ENCODE data around the gene ELOVL1.

Gene ELOVL1

GRCh38 chr1:43321331-43321891, 46.4 kb downstream of the ELOVL1 start:
- TF ChIP-seq PKNOX1 (IDR thresholded peaks at IDR 0.05) = no peak
- CTCF ChIA-PET = no interaction called here
- DNase-seq (ENCODE audit: extremely low spot score) = no peak
- POLR2A ChIA-PET = interaction anchor here (1.0 to 1.2 kb wide), 2 partner anchors 37 to 82 kb away, joined by 3 to 4 read pairs; no protein-coding TSS in a partner anchor

- CTCF ChIA-PET = no interaction called here
- POLR2A ChIA-PET = no interaction called here
Observed at GRCh38 chr1:43319766-43320165, 48.0 kb downstream of the ELOVL1 start.

GRCh38 chr1:43319288-43319687, 48.5 kb downstream of the ELOVL1 start:
- TF ChIP-seq SUZ12 (IDR thresholded peaks at IDR 0.05) = no peak
- TF ChIP-seq ZNF384 (IDR thresholded peaks at IDR 0.05) = no peak
- no peak for TF ChIP-seq ELF4 (IDR thresholded peaks at IDR 0.05)
- TF ChIP-seq L3MBTL2 (conservative IDR thresholded peaks at IDR 0.05) = no peak
- no peak for TF ChIP-seq FOXM1 (IDR thresholded peaks at IDR 0.05; ENCODE audit: borderline replicate concordance)
- TF ChIP-seq ARNT (IDR thresholded peaks at IDR 0.05) = no peak
- TF ChIP-seq HDGF (IDR thresholded peaks at IDR 0.05; ENCODE audit: borderline replicate concordance) = no peak
- TF ChIP-seq NFRKB (IDR thresholded peaks at IDR 0.05) = no peak
- TF ChIP-seq BHLHE40 (IDR thresholded peaks at IDR 0.05; ENCODE audit: borderline replicate concordance) = no peak
- TF ChIP-seq SP1 (IDR thresholded peaks at IDR 0.05) = no peak
- no peak for TF ChIP-seq FOXK2 (IDR thresholded peaks at IDR 0.05)
- no peak for TF ChIP-seq TARDBP (IDR thresholded peaks at IDR 0.05)
- no peak for TF ChIP-seq CTBP1 (IDR thresholded peaks at IDR 0.05; ENCODE audit: borderline replicate concordance)
- TF ChIP-seq LEF1 (IDR thresholded peaks at IDR 0.05; ENCODE audit: borderline replicate concordance) = no peak
- TF ChIP-seq FOXA1 (IDR thresholded peaks at IDR 0.05) = no peak
- DNase-seq (ENCODE audit: extremely low spot score) = no peak
- CTCF ChIA-PET = no interaction called here
- POLR2A ChIA-PET = no interaction called here

More at GRCh38 chr1:43319766-43320165, 48.0 kb downstream of the ELOVL1 start:
- TF ChIP-seq FOXK2 (IDR thresholded peaks at IDR 0.05) = no peak
- no peak for TF ChIP-seq TARDBP (IDR thresholded peaks at IDR 0.05)
- no peak for TF ChIP-seq HDGF (IDR thresholded peaks at IDR 0.05; ENCODE audit: borderline replicate concordance)
- no peak for TF ChIP-seq ELF4 (IDR thresholded peaks at IDR 0.05)
- no peak for TF ChIP-seq FOXM1 (IDR thresholded peaks at IDR 0.05; ENCODE audit: borderline replicate concordance)
- TF ChIP-seq SUZ12 (IDR thresholded peaks at IDR 0.05) = no peak
- TF ChIP-seq LEF1 (IDR thresholded peaks at IDR 0.05; ENCODE audit: borderline replicate concordance) = no peak
- TF ChIP-seq FOXA1 (IDR thresholded peaks at IDR 0.05) = no peak
- no peak for DNase-seq (ENCODE audit: extremely low spot score)

- no peak for DNase-seq (ENCODE audit: extremely low spot score)
- POLR2A ChIA-PET = no interaction called here
- CTCF ChIA-PET = no interaction called here
- TF ChIP-seq TARDBP (IDR thresholded peaks at IDR 0.05) (no peak), BHLHE40 (IDR thresholded peaks at IDR 0.05; ENCODE audit: borderline replicate concordance) (no peak), CTBP1 (IDR thresholded peaks at IDR 0.05; ENCODE audit: borderline replicate concordance) (no peak), PKNOX1 (IDR thresholded peaks at IDR 0.05) (no peak), ARNT (IDR thresholded peaks at IDR 0.05) (no peak), NFRKB (IDR thresholded peaks at IDR 0.05) (no peak), LEF1 (IDR thresholded peaks at IDR 0.05; ENCODE audit: borderline replicate concordance) (no peak), ZNF384 (IDR thresholded peaks at IDR 0.05) (no peak), L3MBTL2 (conservative IDR thresholded peaks at IDR 0.05) (no peak), SUZ12 (IDR thresholded peaks at IDR 0.05) (no peak), FOXA1 (IDR thresholded peaks at IDR 0.05) (no peak), FOXM1 (IDR thresholded peaks at IDR 0.05; ENCODE audit: borderline replicate concordance) (no peak), FOXK2 (IDR thresholded peaks at IDR 0.05) (no peak), HDGF (IDR thresholded peaks at IDR 0.05; ENCODE audit: borderline replicate concordance) (no peak), ELF4 (IDR thresholded peaks at IDR 0.05) (no peak), SP1 (IDR thresholded peaks at IDR 0.05) (no peak)
Observed at GRCh38 chr1:43318831-43319230, 49.0 kb downstream of the ELOVL1 start.

GRCh38 chr1:43317817-43318471, 49.9 kb downstream of the ELOVL1 start:
- POLR2A ChIA-PET = no interaction called here
- DNase-seq (ENCODE audit: extremely low spot score) = no peak
- no peak for TF ChIP-seq FOXA1 (IDR thresholded peaks at IDR 0.05)
- no peak for TF ChIP-seq FOXK2 (IDR thresholded peaks at IDR 0.05)
- no peak for TF ChIP-seq CTBP1 (IDR thresholded peaks at IDR 0.05; ENCODE audit: borderline replicate concordance)
- CTCF ChIA-PET = interaction anchor here (0.6 kb wide), 1 partner anchor 65 kb away, joined by 3 read pairs; no protein-coding TSS in a partner anchor

- TF ChIP-seq SUZ12 (IDR thresholded peaks at IDR 0.05) (no peak), LEF1 (IDR thresholded peaks at IDR 0.05; ENCODE audit: borderline replicate concordance) (no peak), SP1 (IDR thresholded peaks at IDR 0.05) (no peak), FOXK2 (IDR thresholded peaks at IDR 0.05) (no peak)
- ChIA-PET CTCF (no interaction called here), POLR2A (interaction anchor here (0.5 kb wide), 1 partner anchor 9 kb away, joined by 3 read pairs; no protein-coding TSS in a partner anchor)
- DNase-seq (ENCODE audit: extremely low spot score) = no peak
Observed at GRCh38 chr1:43316738-43317520, 50.9 kb downstream of the ELOVL1 start.
